ENCODE measurements around the gene IFNK.

DNA sequence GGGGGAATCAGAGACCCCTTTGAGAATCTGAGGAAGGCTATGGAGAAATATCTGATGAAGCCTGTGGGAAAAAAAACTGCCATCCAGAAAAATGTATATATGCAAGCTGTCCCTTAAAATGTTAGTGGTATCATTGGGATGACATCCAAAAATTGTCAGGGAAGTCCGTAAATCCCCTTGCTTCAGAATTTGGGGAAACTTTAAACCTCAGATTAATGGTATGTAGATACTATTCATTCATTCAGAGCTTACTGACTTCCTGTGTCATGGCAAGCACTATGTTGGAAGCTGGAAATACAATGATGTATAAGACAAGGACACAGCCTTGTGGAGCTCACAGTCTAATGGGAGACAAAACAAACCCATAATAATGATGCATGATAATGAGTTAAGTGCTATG is 16.4 kb downstream of the IFNK start:
- TF ChIP-seq SRF (IDR thresholded peaks at IDR 0.05; ENCODE audit: low read depth) (no peak), SP1 (IDR thresholded peaks at IDR 0.05; ENCODE audit: low read depth) (no peak), MAX (IDR thresholded peaks at IDR 0.05) (no peak), EZH2 (IDR thresholded peaks at IDR 0.05) (no peak), POLR2A (IDR thresholded peaks at IDR 0.05; ENCODE audit: borderline replicate concordance, extremely low read depth, insufficient read depth, insufficient read length) (no peak), POLR2AphosphoS5 (IDR thresholded peaks at IDR 0.05; ENCODE audit: low read depth, low read length) (no peak), ZFX (IDR thresholded peaks at IDR 0.05) (no peak), ZBTB33 (IDR thresholded peaks at IDR 0.05; ENCODE audit: extremely low read depth, insufficient replicate concordance, low read length) (no peak), CEBPB (IDR thresholded peaks at IDR 0.05; ENCODE audit: low read depth) (no peak), EZH2phosphoT487 (IDR thresholded peaks at IDR 0.05; ENCODE audit: borderline replicate concordance) (no peak)
- TF ChIP-seq, protein P1, sequence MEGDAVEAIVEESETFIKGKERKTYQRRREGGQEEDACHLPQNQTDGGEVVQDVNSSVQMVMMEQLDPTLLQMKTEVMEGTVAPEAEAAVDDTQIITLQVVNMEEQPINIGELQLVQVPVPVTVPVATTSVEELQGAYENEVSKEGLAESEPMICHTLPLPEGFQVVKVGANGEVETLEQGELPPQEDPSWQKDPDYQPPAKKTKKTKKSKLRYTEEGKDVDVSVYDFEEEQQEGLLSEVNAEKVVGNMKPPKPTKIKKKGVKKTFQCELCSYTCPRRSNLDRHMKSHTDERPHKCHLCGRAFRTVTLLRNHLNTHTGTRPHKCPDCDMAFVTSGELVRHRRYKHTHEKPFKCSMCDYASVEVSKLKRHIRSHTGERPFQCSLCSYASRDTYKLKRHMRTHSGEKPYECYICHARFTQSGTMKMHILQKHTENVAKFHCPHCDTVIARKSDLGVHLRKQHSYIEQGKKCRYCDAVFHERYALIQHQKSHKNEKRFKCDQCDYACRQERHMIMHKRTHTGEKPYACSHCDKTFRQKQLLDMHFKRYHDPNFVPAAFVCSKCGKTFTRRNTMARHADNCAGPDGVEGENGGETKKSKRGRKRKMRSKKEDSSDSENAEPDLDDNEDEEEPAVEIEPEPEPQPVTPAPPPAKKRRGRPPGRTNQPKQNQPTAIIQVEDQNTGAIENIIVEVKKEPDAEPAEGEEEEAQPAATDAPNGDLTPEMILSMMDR (IDR thresholded peaks at IDR 0.05 in 2 of 3, conservative IDR thresholded peaks at IDR 0.05 in 1 of 3; ENCODE audit: borderline replicate concordance in 1 of 3, insufficient read depth in 1 of 3, low read depth in 2 of 3, low read length in 2 of 3) = no peak
- TF ChIP-seq, protein P2, sequence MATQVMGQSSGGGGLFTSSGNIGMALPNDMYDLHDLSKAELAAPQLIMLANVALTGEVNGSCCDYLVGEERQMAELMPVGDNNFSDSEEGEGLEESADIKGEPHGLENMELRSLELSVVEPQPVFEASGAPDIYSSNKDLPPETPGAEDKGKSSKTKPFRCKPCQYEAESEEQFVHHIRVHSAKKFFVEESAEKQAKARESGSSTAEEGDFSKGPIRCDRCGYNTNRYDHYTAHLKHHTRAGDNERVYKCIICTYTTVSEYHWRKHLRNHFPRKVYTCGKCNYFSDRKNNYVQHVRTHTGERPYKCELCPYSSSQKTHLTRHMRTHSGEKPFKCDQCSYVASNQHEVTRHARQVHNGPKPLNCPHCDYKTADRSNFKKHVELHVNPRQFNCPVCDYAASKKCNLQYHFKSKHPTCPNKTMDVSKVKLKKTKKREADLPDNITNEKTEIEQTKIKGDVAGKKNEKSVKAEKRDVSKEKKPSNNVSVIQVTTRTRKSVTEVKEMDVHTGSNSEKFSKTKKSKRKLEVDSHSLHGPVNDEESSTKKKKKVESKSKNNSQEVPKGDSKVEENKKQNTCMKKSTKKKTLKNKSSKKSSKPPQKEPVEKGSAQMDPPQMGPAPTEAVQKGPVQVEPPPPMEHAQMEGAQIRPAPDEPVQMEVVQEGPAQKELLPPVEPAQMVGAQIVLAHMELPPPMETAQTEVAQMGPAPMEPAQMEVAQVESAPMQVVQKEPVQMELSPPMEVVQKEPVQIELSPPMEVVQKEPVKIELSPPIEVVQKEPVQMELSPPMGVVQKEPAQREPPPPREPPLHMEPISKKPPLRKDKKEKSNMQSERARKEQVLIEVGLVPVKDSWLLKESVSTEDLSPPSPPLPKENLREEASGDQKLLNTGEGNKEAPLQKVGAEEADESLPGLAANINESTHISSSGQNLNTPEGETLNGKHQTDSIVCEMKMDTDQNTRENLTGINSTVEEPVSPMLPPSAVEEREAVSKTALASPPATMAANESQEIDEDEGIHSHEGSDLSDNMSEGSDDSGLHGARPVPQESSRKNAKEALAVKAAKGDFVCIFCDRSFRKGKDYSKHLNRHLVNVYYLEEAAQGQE (IDR thresholded peaks at IDR 0.05; ENCODE audit: low read depth) = no peak
